GM21717 (cell line): ENCODE data around the gene GRIPAP1.

Experiments used
- ATAC-seq: cut with Tn5 transposase; IDR thresholded peaks from one replicate; pipeline ENCODE4 v1.9.1; 2021; ENCODE audit warnings: mild to moderate bottlenecking, moderate library complexity; ENCODE audit not compliant: unreplicated experiment

GRIPAP1 gene, protein sequence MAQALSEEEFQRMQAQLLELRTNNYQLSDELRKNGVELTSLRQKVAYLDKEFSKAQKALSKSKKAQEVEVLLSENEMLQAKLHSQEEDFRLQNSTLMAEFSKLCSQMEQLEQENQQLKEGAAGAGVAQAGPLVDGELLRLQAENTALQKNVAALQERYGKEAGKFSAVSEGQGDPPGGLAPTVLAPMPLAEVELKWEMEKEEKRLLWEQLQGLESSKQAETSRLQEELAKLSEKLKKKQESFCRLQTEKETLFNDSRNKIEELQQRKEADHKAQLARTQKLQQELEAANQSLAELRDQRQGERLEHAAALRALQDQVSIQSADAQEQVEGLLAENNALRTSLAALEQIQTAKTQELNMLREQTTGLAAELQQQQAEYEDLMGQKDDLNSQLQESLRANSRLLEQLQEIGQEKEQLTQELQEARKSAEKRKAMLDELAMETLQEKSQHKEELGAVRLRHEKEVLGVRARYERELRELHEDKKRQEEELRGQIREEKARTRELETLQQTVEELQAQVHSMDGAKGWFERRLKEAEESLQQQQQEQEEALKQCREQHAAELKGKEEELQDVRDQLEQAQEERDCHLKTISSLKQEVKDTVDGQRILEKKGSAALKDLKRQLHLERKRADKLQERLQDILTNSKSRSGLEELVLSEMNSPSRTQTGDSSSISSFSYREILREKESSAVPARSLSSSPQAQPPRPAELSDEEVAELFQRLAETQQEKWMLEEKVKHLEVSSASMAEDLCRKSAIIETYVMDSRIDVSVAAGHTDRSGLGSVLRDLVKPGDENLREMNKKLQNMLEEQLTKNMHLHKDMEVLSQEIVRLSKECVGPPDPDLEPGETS

DNA sequence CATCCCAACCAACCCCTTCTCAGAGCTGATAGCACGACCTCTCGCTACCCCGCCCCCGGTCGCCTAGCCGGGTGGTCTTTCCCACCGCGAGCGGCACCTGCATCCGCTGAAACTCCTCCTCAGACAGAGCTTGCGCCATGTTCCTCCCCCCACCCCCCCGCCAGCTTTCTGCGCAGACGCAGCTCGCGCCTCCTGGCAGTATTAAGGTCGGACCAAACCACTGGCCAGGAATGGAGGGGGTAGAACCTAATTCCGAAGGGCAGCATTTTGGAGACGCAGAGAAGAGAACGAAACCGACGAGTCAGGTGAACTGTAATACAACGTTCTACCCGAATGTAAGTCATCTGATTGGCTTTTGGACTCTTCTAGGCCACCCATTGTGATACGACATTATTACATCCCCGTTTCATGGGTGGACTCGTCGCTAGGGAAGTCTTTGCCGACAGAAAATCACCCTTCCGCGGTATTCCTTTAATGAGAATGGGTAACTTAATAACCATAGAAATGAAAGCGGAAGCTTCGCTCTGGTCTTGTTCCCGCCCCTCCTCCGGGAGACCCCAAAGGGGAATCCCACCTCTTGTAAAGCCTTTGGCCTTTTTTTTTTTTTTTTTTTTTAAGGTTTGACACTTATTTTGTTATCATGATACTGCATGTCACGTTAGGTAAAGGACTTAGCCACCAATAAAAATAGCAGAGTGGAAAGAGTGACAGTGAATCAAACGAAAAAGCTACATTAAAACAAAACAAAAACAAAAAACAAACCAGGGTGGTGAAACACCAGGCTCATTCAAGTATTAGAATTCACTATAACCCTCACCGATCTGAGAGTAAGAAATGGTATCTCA lies at the start of gene GRIPAP1:
Gene GRIPAP1, minus strand, starts transcription at position 174 of the 845 bp plus-strand sequence. Its CDS starts 35 bp downstream, at position 139.
- peak; percentile 55 for ATAC-seq

DNA sequence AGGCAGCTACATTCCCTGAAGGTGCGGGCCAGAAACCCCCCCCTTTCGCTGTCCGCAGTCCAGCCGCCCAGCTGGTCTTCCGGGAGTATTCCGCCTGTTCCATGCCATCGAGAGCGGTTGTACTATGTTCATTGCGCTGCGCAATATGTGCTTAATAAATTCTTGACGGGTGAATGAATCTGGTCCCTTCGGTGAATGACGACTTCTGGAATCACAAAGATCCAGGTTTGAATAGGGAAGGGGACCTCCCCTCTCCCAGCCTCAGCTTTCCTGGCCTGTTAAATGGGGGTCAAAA lies 41.9 kb upstream of the GRIPAP1 start:
- no peak for ATAC-seq

DNA sequence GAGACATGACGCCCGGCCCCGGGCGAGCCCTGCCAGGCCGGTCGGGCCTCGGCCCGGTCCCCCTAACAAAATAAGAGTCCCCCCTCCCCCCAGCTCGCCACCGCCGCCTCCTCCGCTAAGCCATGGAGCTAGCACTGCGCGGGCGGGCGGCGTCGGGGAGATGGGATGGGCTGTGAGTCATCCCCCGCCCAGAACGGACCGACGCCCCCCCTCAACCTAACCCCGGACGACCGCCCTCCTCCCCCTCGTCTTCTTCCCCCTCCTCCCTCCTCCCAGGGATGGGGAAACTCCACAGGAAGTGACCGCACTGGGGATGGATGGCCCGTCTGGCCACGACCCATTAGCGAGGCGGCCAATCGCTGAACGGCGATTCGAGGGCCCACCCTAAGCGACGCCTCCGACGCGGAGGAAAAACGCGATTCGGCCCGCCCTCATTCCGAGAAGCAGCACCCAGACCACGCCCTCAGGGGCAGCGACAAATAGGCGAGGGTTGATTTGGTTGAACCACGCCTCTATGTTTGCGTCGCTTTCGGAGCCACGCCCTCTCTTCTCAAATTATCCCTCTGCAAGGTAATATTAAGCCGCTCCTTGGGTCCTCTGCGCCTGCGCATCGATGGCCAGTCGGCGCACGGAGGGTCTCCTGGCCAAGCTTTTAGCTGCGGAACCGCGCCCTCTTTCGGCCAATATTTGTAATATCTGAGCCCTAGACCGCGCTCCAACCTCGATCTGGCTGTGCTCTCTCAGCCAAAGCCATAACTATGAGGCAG lies 41.3 kb upstream of the GRIPAP1 start, which contains the start of gene TFE3:
Gene TFE3, minus strand, starts transcription at position 138 of the 767 bp plus-strand sequence. Its CDS starts 131 bp downstream, at position 7.
- ATAC-seq = peak; percentile 78

DNA sequence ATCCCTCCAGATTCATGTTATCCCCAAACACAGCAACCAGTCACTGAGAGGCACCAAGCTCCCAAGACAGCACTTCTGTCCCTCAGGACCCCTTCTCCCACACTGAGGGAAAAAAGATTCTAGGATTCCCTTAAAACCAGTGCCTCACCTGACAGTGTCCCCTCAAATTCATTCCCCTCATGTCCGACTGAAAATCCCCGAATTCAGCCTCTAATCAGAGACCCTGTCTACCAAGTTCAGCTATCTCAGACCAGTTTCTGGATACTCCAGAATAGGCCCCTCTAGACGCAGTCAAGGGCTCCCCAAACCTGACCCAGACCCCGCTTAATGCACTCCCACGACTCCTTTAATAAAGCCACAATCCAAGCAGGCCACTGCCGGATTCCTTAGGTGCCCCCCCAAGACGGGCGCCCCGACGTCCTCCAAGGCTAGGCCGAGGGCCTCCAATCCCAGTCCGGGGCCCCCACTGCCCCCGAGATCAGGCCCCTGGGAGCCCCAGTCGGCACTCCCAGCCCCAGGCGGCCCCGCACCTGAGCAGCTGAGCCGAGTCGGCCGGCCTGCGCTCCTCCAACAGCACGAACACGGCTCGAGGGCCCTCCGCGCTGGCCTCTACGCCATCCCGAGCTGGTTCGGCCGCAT lies 40.6 kb upstream of the GRIPAP1 start:
- ATAC-seq = peak; percentile 15

DNA sequence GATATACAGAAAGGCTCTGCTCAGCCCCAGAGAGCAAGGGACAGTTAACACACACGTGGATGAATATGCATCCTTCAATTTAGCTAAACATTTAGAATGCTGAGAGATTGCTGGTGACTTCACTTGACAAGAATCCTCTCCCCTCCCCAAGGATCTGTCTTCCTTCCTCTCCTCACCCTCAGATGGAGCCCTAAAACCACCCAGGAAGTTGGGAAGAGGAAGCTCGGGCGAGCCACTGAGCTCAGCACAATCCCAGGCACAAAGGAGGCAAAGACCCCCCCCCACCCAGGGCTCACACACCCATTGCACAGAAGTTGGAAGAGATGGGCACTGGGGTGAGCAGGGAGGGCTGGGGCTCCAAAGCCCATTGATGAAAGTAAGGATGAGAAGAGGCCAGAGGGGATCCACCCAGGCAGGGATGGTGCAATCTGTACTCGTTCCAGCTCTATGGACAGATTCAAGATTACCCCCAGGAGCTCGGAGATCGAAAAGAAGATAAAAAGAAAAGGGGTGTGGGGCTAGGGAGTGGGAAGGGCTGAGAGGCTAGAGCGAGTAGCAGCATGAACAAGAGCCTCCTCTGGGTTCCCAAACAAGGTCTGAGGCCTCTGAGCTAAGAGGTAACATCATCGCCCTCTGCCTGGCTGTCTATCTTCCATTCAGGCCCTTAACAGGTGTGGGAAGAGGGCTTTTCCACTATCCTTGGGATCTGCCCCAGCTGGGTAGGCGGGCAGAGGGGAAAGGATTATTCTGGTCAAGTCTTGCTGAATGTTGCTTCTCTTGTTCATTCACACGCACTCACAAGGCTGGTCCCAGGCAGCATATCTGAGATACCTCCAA lies 39.9 kb upstream of the GRIPAP1 start:
- no peak for ATAC-seq

DNA sequence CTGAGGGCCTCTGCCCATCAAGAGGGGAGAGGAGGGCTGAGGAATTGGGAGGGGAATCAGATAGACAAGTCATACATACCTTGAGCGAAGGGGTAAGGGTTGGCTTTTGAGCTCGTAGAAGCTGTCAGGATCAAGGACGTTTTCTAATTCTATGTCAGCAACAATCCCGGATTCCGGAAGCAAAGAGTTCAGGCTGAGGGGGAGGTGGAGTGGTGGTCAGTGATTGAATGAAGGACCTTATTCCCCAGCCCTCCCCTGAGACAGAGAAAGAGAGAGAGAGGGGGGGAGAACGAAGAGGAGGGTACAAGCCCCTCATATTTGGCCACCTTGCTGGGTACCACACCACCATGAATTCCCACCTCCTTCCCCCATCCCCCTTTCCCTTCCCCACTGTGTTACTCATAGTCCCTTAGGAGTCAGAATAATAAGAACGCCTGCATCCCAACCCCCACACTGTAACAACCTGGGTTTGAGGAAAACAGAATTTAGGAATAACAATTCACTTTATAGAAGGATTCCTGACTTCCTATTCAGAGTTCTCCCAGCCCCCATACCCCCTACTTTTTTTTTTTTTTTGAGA lies 38.4 kb upstream of the GRIPAP1 start:
- ATAC-seq = no peak

DNA sequence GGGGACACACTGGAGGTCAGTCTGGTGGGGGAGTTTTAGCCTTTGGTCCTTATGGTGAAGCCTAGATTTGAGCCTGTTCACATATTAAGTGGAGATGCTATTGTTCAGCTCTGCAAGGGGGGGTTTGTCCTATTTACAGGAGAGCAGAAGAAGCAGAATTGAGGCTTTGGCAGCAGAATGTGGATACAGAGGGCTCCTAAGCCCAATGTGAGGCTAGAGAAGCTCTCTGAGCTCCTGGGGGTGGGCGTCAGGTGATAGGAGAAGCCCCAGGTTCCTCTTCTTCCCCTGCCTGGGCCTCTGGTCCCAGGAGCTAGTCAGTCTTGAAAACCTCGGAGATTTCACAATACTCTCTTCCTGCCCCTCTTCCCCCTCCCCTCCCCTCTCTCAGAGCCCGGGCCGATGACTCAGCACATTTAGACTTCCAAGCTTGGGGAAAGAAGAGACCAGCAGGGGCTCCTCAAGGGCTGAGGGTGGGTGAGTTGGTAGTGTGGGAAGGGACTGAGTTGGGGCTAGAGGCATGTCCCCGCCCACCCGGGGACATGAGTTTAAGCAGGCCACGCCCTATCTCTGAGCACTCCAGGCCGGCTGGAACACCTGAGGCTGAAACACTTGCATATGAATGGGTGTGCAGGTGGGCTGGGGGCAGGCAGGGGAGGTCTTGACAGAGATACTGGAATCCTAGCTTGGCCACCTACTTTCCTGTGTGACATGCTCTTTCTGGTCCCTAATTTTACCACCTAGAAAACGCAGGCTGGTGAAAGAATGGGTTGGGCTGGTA lies 37.7 kb upstream of the GRIPAP1 start:
- no peak for ATAC-seq

DNA sequence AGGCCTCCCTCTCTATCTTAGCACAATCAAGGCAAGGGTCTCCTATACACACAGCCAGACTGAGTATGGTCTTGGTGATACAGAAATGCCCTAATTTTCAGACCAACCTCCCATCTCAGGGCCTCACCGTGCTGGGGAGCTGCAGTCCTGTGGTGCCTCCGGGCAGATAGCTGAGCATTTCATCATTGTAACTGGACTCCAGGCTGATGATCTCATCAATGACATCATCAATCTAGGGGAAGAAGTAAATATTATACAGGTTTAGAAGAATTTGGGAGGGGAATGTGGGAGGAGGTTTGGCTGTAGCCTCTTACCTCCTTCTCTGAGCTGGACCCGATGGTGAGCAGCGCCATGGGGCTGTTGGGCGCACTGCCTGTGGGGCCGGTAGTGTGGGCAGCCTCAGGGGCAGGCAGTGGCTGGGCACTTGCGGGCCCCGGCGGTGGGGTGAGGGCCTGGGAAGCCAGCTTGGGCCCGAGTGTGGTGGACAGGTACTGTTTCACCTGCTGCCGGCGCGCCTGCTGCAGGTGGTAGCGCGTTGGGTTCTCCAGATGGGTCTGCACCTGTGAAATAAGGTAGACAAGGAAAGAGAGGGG lies 35.9 kb upstream of the GRIPAP1 start:
- no peak for ATAC-seq

DNA sequence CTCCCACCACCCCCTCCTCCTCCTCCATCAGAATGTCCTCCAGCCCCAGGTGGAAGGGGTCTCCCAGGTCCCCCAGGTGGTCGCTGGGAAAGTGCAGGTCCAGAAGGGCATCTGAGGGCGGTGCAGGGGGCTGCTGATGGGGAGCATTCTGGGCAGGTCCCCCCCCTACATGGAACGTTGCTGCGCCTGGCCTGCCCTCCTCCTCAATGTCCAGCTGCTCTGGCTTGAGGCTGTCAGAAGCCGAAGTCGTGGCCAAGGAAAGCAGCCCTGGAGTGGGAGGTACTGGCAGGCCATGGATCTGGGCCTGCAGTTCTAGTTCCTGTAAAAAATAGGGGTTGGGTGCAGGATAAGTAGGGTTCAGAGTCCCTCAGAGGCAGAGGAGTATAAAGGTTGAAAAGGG lies 28.2 kb upstream of the GRIPAP1 start:
- no peak for ATAC-seq

DNA sequence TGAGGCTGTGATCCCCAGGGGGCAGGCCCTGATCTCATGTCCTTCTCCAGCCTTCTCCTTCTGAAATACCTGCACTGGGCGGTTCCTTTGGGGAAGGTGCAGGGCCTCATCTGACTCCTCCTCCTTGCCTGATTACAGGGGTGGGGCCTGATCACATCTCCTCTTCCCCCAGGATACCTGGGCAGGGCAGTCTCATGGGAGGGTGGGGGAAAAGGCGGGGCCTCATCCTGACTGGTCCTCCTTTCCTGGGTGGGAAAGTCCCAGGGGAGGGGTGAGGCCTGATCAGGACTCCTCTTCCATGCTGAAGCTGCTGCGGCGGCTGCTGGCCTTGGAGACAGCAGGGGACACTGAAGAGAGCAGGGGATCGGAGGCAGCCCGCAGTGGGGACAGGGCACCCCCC lies 27.8 kb upstream of the GRIPAP1 start:
- ATAC-seq = no peak

DNA sequence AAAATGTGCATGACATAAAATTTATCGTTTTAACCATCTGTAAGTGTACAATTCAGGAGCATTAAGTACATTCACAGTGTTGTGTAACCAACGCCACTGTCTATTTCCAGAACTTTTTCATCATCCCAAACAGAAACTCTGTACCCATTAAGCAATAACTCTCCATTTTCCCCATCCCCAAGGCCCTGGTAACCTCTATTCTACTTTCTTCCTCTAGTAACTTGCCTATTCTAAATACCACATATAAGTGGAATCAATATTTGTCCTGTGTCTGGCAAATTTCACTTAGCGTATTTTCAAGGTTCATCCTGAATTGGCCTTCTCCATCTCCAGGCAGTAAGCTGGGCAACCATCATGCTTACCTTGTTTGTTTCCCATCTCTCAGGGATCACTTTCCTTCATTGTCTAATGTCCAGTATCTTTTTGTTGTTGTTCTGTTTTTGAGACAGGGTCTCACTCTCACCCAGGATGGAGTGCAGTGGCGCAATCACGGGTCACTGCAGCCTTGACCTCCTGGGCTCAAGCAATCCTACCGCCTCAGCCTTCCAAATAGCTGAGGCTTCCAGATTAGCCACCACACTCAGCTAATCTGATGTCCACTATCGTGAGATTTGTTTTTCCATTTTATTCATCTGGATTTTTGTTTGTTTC lies 17.7 kb upstream of the GRIPAP1 start:
- ATAC-seq = no peak

DNA sequence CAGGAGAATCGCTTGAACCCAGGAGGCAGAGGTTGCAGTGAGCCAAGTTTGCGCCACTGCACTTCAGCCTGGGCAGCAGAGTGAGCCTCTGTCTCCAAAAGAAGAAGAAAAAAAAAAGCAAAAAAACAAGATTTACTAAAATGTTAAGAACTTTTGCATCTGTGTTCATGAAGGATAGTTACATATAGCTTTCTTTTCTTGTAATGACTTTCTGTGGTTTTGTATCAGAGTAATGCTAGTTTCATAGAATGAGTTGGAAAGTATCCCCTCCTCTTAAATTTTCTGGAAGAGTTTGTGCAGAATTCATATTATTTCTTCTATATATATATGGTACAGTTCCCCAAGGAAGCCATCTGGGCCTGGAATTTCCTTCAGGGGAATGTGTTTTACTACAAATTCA lies 17.0 kb upstream of the GRIPAP1 start:
- ATAC-seq = no peak

DNA sequence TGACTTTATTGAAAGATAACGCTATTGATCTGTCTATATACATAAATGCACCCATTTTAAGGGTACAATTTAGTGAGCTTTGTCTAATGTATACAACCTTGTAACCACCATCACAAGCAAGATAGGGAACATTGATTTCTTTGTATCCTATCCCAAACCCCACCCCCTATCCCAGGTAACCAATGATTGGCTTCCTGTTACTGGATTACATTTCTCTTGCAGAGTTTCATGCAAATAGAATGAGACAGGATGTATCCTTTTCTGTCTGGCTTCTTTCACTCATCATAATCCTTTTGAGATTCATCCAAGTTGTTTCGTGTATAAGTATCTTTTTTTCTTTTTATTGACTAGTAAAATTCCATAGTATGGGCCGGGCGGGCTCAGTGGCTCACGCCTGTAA lies 1.6 kb upstream of the GRIPAP1 start:
- no peak for ATAC-seq

DNA sequence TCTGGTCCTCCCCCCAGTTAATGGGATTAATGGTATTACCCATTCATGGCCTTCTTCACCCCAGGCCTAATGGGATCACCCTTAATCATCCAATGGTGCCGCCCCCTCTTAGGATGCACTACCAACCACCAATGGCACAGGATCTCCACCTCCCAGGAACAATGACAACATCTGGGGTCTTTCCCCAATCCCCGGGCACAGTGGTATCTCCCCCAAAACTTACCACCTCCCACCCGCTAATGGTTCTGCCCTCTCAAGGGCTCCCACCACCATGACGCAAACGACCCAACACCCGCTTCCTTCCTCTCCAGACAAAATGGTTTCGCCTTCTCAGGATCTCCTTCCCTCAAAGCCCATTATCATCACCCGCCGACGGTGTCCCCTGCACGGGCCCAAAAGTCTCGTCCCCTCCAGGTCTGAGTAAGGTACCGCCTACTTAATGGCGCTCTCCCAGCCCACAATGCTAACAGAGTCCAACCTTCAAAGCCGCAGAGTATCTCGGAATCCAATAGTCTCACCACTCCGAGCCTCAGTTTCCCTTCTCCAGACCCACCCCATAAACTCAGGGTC lies 458 bp downstream of the GRIPAP1 start:
- peak; percentile 32 for ATAC-seq

DNA sequence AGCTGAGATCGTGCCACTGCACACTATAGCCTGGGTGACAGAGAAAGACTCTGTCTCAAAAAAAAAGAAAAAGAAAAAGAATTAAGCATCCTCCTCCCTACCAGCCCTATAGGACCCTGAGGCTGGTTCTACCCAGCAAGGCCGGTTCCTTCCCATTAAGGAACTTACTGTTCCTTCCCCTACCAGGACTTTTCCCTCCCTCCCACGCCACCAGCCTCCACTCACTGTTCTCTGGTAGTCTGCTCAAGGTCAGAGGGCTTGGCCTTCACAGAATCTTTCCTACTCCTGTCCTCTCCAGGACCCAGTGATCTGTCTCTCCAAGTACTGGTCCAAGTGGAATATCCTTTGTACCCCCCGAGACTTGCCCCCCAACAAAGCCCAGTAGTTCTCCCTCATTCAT lies 1.4 kb downstream of the GRIPAP1 start:
- no peak for ATAC-seq

DNA sequence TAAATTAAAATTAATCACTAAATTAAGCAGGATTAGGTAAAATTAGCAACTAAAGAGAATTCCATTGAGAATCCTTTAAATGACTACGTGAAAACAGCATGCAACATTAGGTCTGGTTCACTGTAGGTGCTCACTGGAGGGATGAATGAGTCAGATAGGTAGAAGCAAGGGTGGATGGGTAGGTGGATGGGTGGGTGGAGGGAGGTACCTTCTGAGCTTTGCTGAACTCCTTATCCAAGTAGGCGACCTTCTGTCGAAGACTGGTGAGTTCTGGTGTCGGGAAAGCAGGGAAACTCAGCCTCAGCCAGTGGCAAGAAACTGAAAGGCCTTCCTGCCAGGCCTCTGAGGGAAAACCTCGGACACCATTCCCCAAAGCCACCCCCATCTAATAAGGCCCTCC lies 3.0 kb downstream of the GRIPAP1 start:
- no peak for ATAC-seq

DNA sequence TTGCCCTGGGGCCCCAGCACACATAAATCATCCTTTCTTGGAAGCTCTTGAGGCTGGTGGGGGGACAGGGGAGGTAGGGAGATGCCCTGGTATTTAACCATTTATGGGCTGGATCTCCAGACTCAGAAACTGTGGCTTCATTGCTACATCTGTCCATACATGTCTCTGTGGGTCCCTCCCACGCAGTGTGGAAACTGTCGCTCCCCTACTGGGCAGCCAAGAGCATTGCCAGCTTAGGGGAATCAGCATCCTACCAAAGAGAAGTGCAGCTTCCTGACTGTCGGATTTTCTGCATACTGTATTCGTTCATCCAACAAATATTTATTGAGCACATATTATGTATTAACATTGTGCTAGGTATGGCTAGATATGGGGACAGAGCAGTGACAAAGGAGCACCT lies 3.7 kb downstream of the GRIPAP1 start:
- ATAC-seq = no peak
